Middle frontal gyrus (tissue), 1 donor: ENCODE measurements around the gene PPP3CA.

Experiments used
- DNase-seq: peaks from one replicate; pipeline ENCODE4 v3.0.0-alpha.2; 2015; ENCODE audit warnings: low spot score; ENCODE audit errors: extremely low spot score

The PPP3CA gene

GRCh38 chr4:101064541-101065180, 282.7 kb downstream of the PPP3CA start:
- no peak for DNase-seq

- no peak for DNase-seq
Observed at GRCh38 chr4:101055392-101055791, 291.9 kb downstream of the PPP3CA start.

GRCh38 chr4:101050837-101051205, 296.5 kb downstream of the PPP3CA start:
- DNase-seq: no peak

- DNase-seq: no peak
Observed at GRCh38 chr4:101050088-101050836, 297.1 kb downstream of the PPP3CA start.

- no peak for DNase-seq
Observed at GRCh38 chr4:101049549-101050001, 297.8 kb downstream of the PPP3CA start.

GRCh38 chr4:101044766-101045165, 302.6 kb downstream of the PPP3CA start:
- no peak for DNase-seq

- no peak for DNase-seq
Observed at GRCh38 chr4:101042847-101043246, 304.5 kb downstream of the PPP3CA start.

- no peak for DNase-seq
Observed at GRCh38 chr4:101040776-101041175, 306.6 kb downstream of the PPP3CA start.

GRCh38 chr4:101039367-101039766, 308.0 kb downstream of the PPP3CA start:
- DNase-seq: no peak

- DNase-seq: no peak
Observed at GRCh38 chr4:101037938-101038413, 309.4 kb downstream of the PPP3CA start.

GRCh38 chr4:101037249-101037648, 310.1 kb downstream of the PPP3CA start:
- DNase-seq: no peak

GRCh38 chr4:101035487-101035886, 311.8 kb downstream of the PPP3CA start:
- DNase-seq: no peak

- no peak for DNase-seq
Observed at GRCh38 chr4:101033986-101034385, 313.3 kb downstream of the PPP3CA start.

- no peak for DNase-seq
Observed at GRCh38 chr4:101032541-101032940, 314.8 kb downstream of the PPP3CA start.

GRCh38 chr4:101031971-101032370, 315.4 kb downstream of the PPP3CA start:
- DNase-seq: no peak

- no peak for DNase-seq
Observed at GRCh38 chr4:101028886-101029285, 318.4 kb downstream of the PPP3CA start.

- no peak for DNase-seq
Observed at GRCh38 chr4:101027721-101028120, 319.6 kb downstream of the PPP3CA start.

GRCh38 chr4:101025755-101026154, 321.6 kb downstream of the PPP3CA start:
- no peak for DNase-seq

GRCh38 chr4:101022151-101023024, 324.9 kb downstream of the PPP3CA start:
- DNase-seq: no peak

GRCh38 chr4:101020956-101021355, 326.4 kb downstream of the PPP3CA start:
- no peak for DNase-seq

GRCh38 chr4:101019941-101020401, 327.4 kb downstream of the PPP3CA start:
- no peak for DNase-seq

GRCh38 chr4:101019313-101019712, 328.0 kb downstream of the PPP3CA start:
- DNase-seq: no peak
